Colonic mucosa (tissue), 4 donors: ENCODE data around the gene GRHL3. TPM values are rescaled to one million over a fixed set of nuclear protein-coding genes. Genes with fewer than 3 reads are reported as not detected.

Experiments
- DNase-seq: peaks from one replicate; pipeline ENCODE4 v3.0.0-alpha.2; 2020
- H3K27ac ChIP-seq: fragments of 200-600 bp; one replicate; pipeline ENCODE4 v1.8.0; 2021
- H3K27me3 ChIP-seq: fragments of 200-600 bp; one replicate; pipeline ENCODE4 v1.8.0; 2021
- H3K36me3 ChIP-seq: fragments of 200-600 bp; one replicate; pipeline ENCODE4 v1.8.0; 2021
- H3K4me1 ChIP-seq: fragments of 200-600 bp; one replicate; pipeline ENCODE4 v1.8.0; 2021; ENCODE audit warnings: mild to moderate bottlenecking
- H3K4me3 ChIP-seq: fragments of 200-600 bp; one replicate; pipeline ENCODE4 v1.8.0; 2021
- H3K9ac ChIP-seq, 2 donors: one replicate each; pipeline ENCODE4 v1.7.0; 2013; ENCODE audit warnings: control low read depth in 2 of 2, low read depth in 2 of 2, low read length in 2 of 2
- H3K9me3 ChIP-seq: fragments of 200-600 bp; one replicate; pipeline ENCODE4 v1.8.0; 2021
- intact Hi-C: fragments of 100-400 bp; cut with DNase I; formaldehyde crosslinking; loops from one replicate; pipeline ENCODE4 v1.14.1; 2022
- total RNA-seq, 2 donors: library from RNA; stranded (reverse); fragmentation: NEBNext Ultra II Directional in 1 of 2; extraction: Animal tissue kit (Norgen Biotek cat#: 25700) in 1 of 2; gene quantifications; one replicate each; pipeline ENCODE4 v1.2.1, GENCODE V29; 2021
- TF ChIP-seq, protein P1 (sequence below): fragments of 200-600 bp; IDR thresholded peaks from one replicate; pipeline ENCODE4 v1.8.0; 2022; ENCODE audit warnings: antibody characterized with exemption, mild to moderate bottlenecking
- donor health status: healthy.
- donor health status: DM: no; HTN: no; CAD: no.
- donor health status: DM: no; HTN: no; CAD: no.

Gene GRHL3
- total RNA-seq, 2 donors from 2014 or later = 0.64 to 1.5 TPM

- no peak overlapping the region for H3K27ac ChIP-seq
- H3K9ac ChIP-seq = no peak overlapping the region
- H3K9me3 ChIP-seq = no peaks in the 10 kb centered on the region
- H3K4me3 ChIP-seq = no peak overlapping the region
- H3K27me3 ChIP-seq = no peaks in the 10 kb centered on the region
- DNase-seq = no peak
- TF ChIP-seq, protein P1, sequence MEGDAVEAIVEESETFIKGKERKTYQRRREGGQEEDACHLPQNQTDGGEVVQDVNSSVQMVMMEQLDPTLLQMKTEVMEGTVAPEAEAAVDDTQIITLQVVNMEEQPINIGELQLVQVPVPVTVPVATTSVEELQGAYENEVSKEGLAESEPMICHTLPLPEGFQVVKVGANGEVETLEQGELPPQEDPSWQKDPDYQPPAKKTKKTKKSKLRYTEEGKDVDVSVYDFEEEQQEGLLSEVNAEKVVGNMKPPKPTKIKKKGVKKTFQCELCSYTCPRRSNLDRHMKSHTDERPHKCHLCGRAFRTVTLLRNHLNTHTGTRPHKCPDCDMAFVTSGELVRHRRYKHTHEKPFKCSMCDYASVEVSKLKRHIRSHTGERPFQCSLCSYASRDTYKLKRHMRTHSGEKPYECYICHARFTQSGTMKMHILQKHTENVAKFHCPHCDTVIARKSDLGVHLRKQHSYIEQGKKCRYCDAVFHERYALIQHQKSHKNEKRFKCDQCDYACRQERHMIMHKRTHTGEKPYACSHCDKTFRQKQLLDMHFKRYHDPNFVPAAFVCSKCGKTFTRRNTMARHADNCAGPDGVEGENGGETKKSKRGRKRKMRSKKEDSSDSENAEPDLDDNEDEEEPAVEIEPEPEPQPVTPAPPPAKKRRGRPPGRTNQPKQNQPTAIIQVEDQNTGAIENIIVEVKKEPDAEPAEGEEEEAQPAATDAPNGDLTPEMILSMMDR = no peak
- H3K36me3 ChIP-seq = no peaks in the 10 kb centered on the region
- no peaks in the 10 kb centered on the region for H3K4me1 ChIP-seq
- intact Hi-C loops = no loop called here
Measured at GRCh38 chr1:24277420-24278169, 41.6 kb upstream of the GRHL3 start.

DNA sequence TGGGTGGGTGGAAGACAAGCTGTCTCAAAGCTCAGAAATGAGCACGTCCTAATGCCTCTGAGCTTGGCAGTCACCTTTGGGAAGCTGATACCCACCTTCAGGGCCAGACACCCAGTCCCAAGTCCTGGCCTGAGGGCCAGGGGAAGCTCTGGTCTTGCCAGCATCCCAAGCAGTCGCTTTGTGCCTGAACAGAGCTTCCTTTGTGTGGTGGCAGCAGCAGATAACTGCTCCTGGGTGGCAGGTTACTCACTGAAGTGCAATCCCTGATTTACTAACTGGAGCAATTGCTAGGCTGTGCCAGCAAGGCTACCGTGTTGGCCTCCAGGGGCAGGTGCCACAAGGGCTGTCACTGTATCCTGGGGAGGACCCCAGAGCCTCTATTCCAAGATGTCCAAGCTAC lies 40.4 kb upstream of the GRHL3 start:
- intact Hi-C loops = no loop called here
- H3K27me3 ChIP-seq = no peaks in the 10 kb centered on the region
- no peaks in the 10 kb centered on the region for H3K4me1 ChIP-seq
- TF ChIP-seq, protein P1 = no peak
- no peak for DNase-seq
- no peak overlapping the region for H3K27ac ChIP-seq
- H3K36me3 ChIP-seq = no peaks in the 10 kb centered on the region
- no peak overlapping the region for H3K9ac ChIP-seq
- no peaks in the 10 kb centered on the region for H3K9me3 ChIP-seq
- H3K4me3 ChIP-seq = no peak overlapping the region

GRCh38 chr1:24279590-24280232 lies 39.4 kb upstream of the GRHL3 start:
- no peak overlapping the region for H3K4me3 ChIP-seq
- H3K4me1 ChIP-seq = peaks cover 5% of the 10 kb centered on the region
- no peaks in the 10 kb centered on the region for H3K9me3 ChIP-seq
- H3K9ac ChIP-seq = no peak overlapping the region
- intact Hi-C loops = no loop called here
- H3K27ac ChIP-seq = no peak overlapping the region
- H3K36me3 ChIP-seq = no peaks in the 10 kb centered on the region
- no peak for DNase-seq
- TF ChIP-seq, protein P1 = no peak
- no peaks in the 10 kb centered on the region for H3K27me3 ChIP-seq

- no peak overlapping the region for H3K9ac ChIP-seq
- H3K9me3 ChIP-seq = no peaks in the 10 kb centered on the region
- no peaks in the 10 kb centered on the region for H3K27me3 ChIP-seq
- H3K4me3 ChIP-seq = no peak overlapping the region
- intact Hi-C loops = no loop called here
- TF ChIP-seq, protein P1 = no peak
- no peaks in the 10 kb centered on the region for H3K36me3 ChIP-seq
- H3K27ac ChIP-seq = no peak overlapping the region
- H3K4me1 ChIP-seq = peaks cover 5% of the 10 kb centered on the region
- DNase-seq = no peak
Measured at GRCh38 chr1:24281591-24281990, 37.6 kb upstream of the GRHL3 start.

GRCh38 chr1:24282491-24282890 lies 36.7 kb upstream of the GRHL3 start:
- intact Hi-C loops = no loop called here
- TF ChIP-seq, protein P1 = no peak
- H3K9me3 ChIP-seq = no peaks in the 10 kb centered on the region
- no peak overlapping the region for H3K9ac ChIP-seq
- DNase-seq = no peak
- peaks cover 5% of the 10 kb centered on the region for H3K4me1 ChIP-seq
- no peaks in the 10 kb centered on the region for H3K36me3 ChIP-seq
- H3K27ac ChIP-seq = no peak overlapping the region
- H3K27me3 ChIP-seq = no peaks in the 10 kb centered on the region
- no peak overlapping the region for H3K4me3 ChIP-seq
